GM19455 (cell line): Measurements from ENCODE around the gene UNKL.

ENCODE experiments used
- ATAC-seq: cut with Tn5 transposase; IDR thresholded peaks from one replicate; pipeline ENCODE4 v1.9.1; 2021; ENCODE audit not compliant: unreplicated experiment

UNKL gene

DNA sequence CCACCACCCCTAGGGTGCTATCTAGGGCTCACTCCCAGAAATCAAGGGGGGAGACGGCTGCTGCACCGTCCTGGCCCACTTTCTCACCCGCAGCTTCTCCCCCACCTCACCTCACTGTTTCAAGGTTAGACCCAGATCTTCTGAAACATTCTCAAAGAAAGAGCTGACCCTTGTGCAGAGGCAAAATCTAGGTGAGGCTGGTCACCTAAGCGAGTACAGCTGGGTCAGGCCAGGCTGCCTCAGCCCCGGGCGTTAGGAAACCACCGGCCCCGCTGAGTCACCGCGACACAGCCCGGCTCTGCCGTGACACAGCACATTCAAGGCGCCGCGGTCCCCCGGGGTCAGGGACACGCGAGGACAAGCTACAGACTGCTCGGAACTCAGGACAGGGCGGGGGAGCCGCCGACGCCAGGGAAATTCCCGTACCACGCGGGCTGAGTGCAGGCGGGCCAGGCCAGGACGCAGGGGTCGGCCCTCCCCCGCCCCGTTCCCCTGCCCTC is 35.6 kb downstream of the UNKL start:
- ATAC-seq: peak; percentile 39

DNA sequence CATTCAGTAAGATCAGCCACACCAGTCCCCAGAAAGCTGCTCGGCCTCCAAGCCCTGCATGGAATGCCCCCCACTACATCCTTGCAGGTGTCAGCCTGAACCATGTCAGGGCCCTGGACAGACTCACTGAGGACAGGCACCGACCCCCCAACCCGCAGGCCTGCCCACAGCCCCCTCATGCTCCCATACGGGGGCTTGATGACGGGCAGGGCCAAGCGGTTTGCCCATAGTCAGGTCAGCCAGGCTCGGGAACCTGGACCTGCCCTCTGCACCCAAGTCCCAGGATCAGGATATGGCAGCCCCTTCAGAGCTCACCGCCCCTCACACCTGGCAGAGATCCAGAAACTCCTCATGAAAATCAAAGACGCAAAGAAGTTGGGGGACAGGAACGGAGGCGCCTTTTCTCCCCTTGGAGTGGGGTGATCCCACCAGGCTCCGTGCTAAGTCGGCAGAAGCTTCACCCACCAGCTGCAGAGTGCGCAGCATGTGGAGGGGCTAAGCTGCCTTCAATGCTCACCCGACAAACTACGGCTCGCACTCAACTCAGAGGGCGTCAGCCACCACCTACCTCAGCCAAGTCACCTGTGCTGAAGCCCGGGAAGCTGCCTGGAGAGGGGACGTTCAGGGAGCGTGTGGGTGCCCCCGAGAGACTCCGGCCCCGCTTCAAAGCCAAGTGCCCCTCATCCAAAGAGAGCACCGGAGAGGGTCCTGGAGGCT is 36.3 kb downstream of the UNKL start:
- no peak for ATAC-seq

DNA sequence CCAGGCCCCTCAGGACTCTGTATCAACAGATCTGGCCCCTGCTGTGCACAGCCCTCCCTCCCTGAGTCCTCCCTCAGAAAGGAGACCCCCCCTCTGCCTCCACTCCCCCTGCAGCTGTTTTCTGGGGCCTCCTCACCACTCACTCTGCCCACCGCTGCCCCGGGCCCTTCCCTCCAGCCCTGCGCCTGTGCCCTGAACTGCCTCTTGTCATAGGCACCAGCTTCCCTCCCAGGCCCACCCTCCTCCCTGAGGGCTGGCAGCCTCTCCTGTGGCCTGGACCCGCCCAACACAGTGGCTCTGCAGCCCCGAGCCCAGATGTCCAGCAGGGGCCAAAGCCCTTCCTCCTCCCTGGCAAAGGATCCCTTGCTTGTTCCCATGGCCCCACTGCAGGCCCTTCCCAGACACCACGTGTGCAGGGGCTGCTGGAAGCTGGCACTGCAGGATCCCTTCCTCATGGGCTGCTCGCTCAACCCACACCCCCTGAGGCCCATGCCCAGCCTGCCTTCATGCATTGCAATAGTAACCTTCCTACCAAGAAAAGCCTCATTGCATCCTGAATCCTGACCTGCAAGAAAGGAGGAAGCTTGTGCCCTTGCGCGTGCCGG is 37.0 kb downstream of the UNKL start:
- ATAC-seq: no peak

- no peak for ATAC-seq
Measured at GRCh38 chr16:1375741-1376410, 38.6 kb downstream of the UNKL start.

GRCh38 chr16:1375298-1375640 is 39.2 kb downstream of the UNKL start:
- no peak for ATAC-seq

GRCh38 chr16:1374418-1375297 is 39.8 kb downstream of the UNKL start:
- ATAC-seq: no peak

- no peak for ATAC-seq
Measured at GRCh38 chr16:1372292-1372950, 42.1 kb downstream of the UNKL start.

- ATAC-seq: no peak
Measured at GRCh38 chr16:1371054-1371978, 43.2 kb downstream of the UNKL start.

GRCh38 chr16:1367486-1368174 is 46.9 kb downstream of the UNKL start:
- no peak for ATAC-seq

GRCh38 chr16:1366712-1367299 is 47.7 kb downstream of the UNKL start:
- no peak for ATAC-seq

DNA sequence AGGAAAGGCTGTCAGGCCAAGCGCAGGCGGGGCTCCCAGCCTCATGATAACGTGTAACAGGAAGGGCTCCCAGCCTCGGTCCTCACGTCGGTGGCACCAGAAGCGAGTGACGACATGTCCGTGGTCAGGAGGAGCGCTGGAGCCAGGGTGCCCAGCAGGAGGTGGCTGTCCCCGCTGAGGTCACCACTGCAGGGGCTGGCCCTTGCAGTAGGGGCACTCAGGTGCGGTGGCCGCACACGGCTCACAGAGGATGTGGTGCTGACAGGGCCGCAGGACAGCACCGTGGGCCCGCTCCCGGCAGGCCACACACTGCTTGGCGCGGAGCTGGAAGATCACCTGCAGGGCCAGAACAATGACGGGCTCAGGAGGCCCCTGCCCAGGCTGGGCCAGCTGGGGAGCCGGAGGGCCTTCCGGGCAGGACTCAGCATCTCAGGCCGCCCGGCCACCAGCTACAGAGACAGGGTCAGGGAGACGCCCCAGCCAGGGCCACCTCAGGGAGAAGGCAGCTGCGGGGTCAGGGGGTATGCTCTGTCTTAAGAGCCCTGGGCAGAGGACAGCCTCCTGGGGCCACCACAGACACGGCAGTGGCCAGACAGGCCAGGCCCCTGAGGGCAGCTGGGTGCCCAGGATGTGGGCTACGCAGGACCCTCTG is 48.3 kb downstream of the UNKL start:
- ATAC-seq: no peak

DNA sequence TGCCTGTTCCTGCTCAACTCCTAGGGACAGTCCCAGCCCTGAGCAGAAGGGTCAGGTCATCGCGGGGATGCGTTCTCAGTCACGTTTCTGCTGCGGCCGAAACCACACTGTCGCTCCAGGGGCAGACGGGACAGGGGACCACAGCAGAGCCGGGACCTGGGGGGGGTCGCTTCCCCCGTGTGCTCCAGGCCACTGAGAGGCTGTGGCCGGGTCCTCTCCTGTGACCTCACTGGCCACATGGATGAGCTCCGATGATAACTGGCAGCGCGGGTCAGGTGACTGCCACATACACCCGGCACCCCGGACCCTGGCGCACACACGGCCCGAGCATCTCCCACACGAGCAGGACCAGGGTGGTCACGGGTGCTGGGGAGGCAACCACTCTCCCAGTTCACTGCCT is 50.0 kb downstream of the UNKL start:
- ATAC-seq: no peak

- no peak for ATAC-seq
Measured at GRCh38 chr16:1363501-1364041, 50.9 kb downstream of the UNKL start.

- no peak for ATAC-seq
Measured at GRCh38 chr16:1362807-1363206, 51.7 kb downstream of the UNKL start.

DNA sequence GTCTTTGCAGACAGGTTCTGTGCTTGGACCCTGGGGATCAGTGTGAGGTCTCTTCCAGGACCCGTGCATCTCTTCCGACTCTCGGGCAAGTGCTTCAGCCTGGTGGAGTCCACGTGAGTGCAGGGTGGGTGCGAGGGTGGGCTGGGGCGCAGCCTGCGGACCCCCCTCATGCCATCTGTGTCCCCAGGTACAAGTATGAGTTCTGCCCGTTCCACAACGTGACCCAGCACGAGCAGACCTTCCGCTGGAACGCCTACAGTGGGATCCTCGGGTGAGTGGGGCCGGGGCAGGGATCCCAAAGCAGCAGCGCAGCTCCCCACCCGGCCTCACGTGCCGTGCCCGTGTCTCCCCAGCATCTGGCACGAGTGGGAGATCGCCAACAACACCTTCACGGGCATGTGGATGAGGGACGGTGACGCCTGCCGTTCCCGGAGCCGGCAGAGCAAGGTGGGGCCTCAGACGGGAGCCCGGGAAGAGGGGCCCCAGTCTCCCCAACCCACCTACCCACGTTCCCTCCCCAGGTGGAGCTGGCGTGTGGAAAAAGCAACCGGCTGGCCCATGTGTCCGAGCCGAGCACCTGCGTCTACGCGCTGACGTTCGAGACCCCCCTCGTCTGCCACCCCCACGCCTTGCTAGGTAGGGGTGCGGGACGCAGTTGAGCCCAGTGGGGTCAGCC is 52.7 kb downstream of the UNKL start:
- ATAC-seq: no peak

DNA sequence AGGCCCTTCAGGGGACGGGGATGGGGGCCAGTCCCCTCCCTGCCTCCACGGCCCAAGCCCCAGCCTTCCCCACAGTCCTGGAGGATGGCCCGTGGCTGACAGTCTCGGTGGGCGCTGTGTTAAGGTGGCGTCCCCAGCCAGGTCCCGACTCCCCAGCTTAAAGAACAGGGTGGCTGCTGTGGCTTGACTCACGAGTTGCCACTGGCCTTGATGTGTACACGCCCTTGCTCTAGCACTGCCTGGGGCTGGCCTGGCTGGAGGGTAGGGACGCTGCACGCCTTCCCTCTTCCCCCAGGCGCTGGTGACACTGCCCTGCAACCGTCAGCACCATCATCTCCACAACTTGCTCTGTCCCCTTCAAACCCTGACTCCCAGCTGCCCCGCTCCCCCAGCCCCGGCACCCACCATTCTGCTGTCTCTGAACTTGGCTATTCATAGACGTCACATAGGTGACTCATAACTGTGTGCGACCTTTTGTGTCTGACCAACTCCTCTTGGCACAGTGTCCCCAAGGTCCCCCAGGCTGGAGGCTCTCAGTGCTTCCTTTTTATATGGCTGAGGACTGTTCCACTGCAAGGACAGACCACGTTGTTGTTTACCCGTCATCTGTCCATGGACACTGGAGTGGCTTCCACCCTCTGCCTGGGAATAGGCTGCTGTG is 56.5 kb downstream of the UNKL start:
- ATAC-seq: no peak
